Type B pancreatic cell (in vitro differentiated cells): ENCODE measurements around the gene LRRC3. TPM values are rescaled to one million over a fixed set of nuclear protein-coding genes. Genes with fewer than 3 reads are reported as not detected.

ENCODE experiments used
- DNase-seq: peaks from one replicate; pipeline ENCODE4 v3.0.0; 2021; ENCODE audit warnings: mixed read lengths; ENCODE audit not compliant: unreplicated experiment; ENCODE audit errors: extremely low spot score
- H3K27ac Mint-ChIP-seq: 2 replicates; pipeline ENCODE4 v1.8.0; 2021; ENCODE audit warnings: mild to moderate bottlenecking, mixed read lengths
- H3K27me3 Mint-ChIP-seq: 2 replicates; pipeline ENCODE4 v1.8.0; 2021; ENCODE audit warnings: mixed read lengths
- H3K36me3 Mint-ChIP-seq: 2 replicates; pipeline ENCODE4 v1.8.0; 2021; ENCODE audit warnings: mixed read lengths
- H3K4me1 Mint-ChIP-seq: one replicate; pipeline ENCODE4 v1.8.0; 2021; ENCODE audit warnings: mixed read lengths; ENCODE audit not compliant: unreplicated experiment
- H3K4me3 Mint-ChIP-seq: 2 replicates; pipeline ENCODE4 v1.8.0; 2021; ENCODE audit warnings: mild to moderate bottlenecking, mixed read lengths
- H3K9me3 Mint-ChIP-seq: 2 replicates; pipeline ENCODE4 v1.8.0; 2021; ENCODE audit warnings: mixed read lengths
- CTCF ChIP-seq: fragments of 200-600 bp; sonication (generic); conservative IDR thresholded peaks from 2 replicates; pipeline ENCODE4 v1.5.0; 2021; ENCODE audit warnings: antibody characterized with exemption, mild to moderate bottlenecking
- total RNA-seq: library from RNA; stranded (reverse); gene quantifications from 2 replicates; pipeline ENCODE4 v1.2.1, GENCODE V29; 2021; ENCODE audit warnings: low replicate concordance

LRRC3 gene
- total RNA-seq, 1 donor from 2014 or later, result 8.7 TPM

- Mint-ChIP-seq H3K4me1 (no peaks in the 10 kb centered on the region), H3K27ac (no peak overlapping the region), H3K27me3 (no peaks in the 10 kb centered on the region), H3K4me3 (no peak overlapping the region), H3K9me3 (peaks cover 3% of the 10 kb centered on the region), H3K36me3 (no peaks in the 10 kb centered on the region)
- TF ChIP-seq CTCF, result no peak
- no peak for DNase-seq
Measured at GRCh38 chr21:44436958-44437357, 18.4 kb upstream of the LRRC3 start.

DNA sequence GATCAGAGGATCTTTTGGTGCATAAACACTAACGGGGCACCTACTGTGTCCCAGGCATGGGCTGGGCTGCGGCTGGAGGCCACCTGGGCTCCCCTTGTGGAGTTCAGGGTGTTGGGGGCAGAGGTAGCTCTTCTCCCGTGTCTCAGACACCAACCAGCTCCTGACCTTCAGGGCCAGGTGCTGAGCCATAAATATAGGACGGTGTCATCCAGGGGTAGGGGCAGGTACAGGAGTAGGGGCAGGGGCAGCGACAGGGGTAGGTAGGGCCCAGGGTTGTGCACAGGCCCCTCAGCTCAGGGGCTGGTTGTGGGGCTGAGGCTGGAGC is 18.0 kb upstream of the LRRC3 start:
- Mint-ChIP-seq H3K4me3 (no peak overlapping the region), H3K4me1 (no peaks in the 10 kb centered on the region), H3K9me3 (no peaks in the 10 kb centered on the region), H3K27ac (no peak overlapping the region), H3K36me3 (no peaks in the 10 kb centered on the region), H3K27me3 (no peaks in the 10 kb centered on the region)
- no peak for TF ChIP-seq CTCF
- DNase-seq, result no peak

GRCh38 chr21:44437696-44438431 is 17.4 kb upstream of the LRRC3 start:
- H3K27ac Mint-ChIP-seq, result no peak overlapping the region
- no peaks in the 10 kb centered on the region for H3K27me3 Mint-ChIP-seq

GRCh38 chr21:44438531-44439210 is 16.6 kb upstream of the LRRC3 start:
- no peak for DNase-seq
- H3K4me3 Mint-ChIP-seq, result no peak overlapping the region
- no peaks in the 10 kb centered on the region for H3K4me1 Mint-ChIP-seq
- H3K27me3 Mint-ChIP-seq, result no peaks in the 10 kb centered on the region
- no peak overlapping the region for H3K27ac Mint-ChIP-seq
- TF ChIP-seq CTCF, result no peak
- no peaks in the 10 kb centered on the region for H3K36me3 Mint-ChIP-seq
- no peaks in the 10 kb centered on the region for H3K9me3 Mint-ChIP-seq

More at GRCh38 chr21:44437696-44438431, 17.4 kb upstream of the LRRC3 start:
- Mint-ChIP-seq H3K4me1 (no peaks in the 10 kb centered on the region), H3K4me3 (no peak overlapping the region), H3K9me3 (no peaks in the 10 kb centered on the region), H3K36me3 (no peaks in the 10 kb centered on the region)
- no peak for DNase-seq
- no peak for TF ChIP-seq CTCF

- DNase-seq, result no peak
- no peak for TF ChIP-seq CTCF
- H3K9me3 Mint-ChIP-seq, result no peaks in the 10 kb centered on the region
- no peaks in the 10 kb centered on the region for H3K27me3 Mint-ChIP-seq
- no peaks in the 10 kb centered on the region for H3K36me3 Mint-ChIP-seq
- H3K27ac Mint-ChIP-seq, result no peak overlapping the region
- no peaks in the 10 kb centered on the region for H3K4me1 Mint-ChIP-seq
- H3K4me3 Mint-ChIP-seq, result no peak overlapping the region
Measured at GRCh38 chr21:44439211-44439600, 16.1 kb upstream of the LRRC3 start.
